OCI-LY1 (cell line): ENCODE measurements around the gene FAM98B.

Experiments used
- H2AFZ ChIP-seq: fragments of 200-600 bp; sonication (generic), shearing (Covaris generic); 2 replicates; pipeline ENCODE4 v1.6.0; 2014; ENCODE audit warnings: antibody characterized with exemption, mild to moderate bottlenecking, low read length
- H3F3A ChIP-seq: fragments of 200-600 bp; sonication (generic), shearing (Covaris generic); 2 replicates; pipeline ENCODE4 v1.6.0; 2014; ENCODE audit warnings: mild to moderate bottlenecking, antibody characterized with exemption, low read length, moderate library complexity; ENCODE audit not compliant: insufficient read depth
- H3K27ac ChIP-seq: fragments of 200-600 bp; sonication (generic); 2 replicates; pipeline ENCODE4 v1.5.1; 2014; ENCODE audit warnings: low read length, mixed run types, mild to moderate bottlenecking, low read depth; ENCODE audit not compliant: poor library complexity, severe bottlenecking
- H3K27me3 ChIP-seq: fragments of 200-600 bp; sonication (generic); 2 replicates; pipeline ENCODE4 v1.6.0; 2014; ENCODE audit warnings: antibody characterized with exemption, mild to moderate bottlenecking, low read length, moderate library complexity; ENCODE audit not compliant: insufficient read depth
- H3K36me3 ChIP-seq: fragments of 200-600 bp; sonication (generic); 2 replicates; pipeline ENCODE4 v1.6.1; 2014; ENCODE audit warnings: mild to moderate bottlenecking, antibody characterized with exemption, low read length, moderate library complexity, mixed read lengths; ENCODE audit not compliant: insufficient read depth
- H3K4me1 ChIP-seq: fragments of 200-600 bp; sonication (generic); 2 replicates; pipeline ENCODE4 v1.5.1; 2014; ENCODE audit warnings: mild to moderate bottlenecking, low read length, moderate library complexity; ENCODE audit not compliant: insufficient read depth, severe bottlenecking
- H3K4me2 ChIP-seq: fragments of 200-600 bp; sonication (generic), shearing (Covaris generic); 2 replicates; pipeline ENCODE4 v1.6.1; 2014; ENCODE audit warnings: low read length
- H3K4me3 ChIP-seq: fragments of 200-600 bp; sonication (generic); 2 replicates; pipeline ENCODE4 v1.5.1; 2014; ENCODE audit warnings: low read length, low read depth, mild to moderate bottlenecking, mixed read lengths; ENCODE audit not compliant: poor library complexity, severe bottlenecking
- H3K79me2 ChIP-seq: fragments of 200-600 bp; shearing (Covaris generic); 2 replicates; pipeline ENCODE4 v1.6.1; 2016; ENCODE audit warnings: mixed run types, low read length, mixed read lengths; ENCODE audit not compliant: insufficient read depth
- H3K9ac ChIP-seq: fragments of 200-600 bp; sonication (generic), shearing (Covaris generic); 2 replicates; pipeline ENCODE4 v1.6.1; 2014; ENCODE audit warnings: mild to moderate bottlenecking, low read length, mixed read lengths
- H3K9me2 ChIP-seq: fragments of 200-600 bp; sonication (generic), shearing (Covaris generic); 2 replicates; pipeline ENCODE4 v1.6.1; 2014; ENCODE audit warnings: low read depth, mild to moderate bottlenecking, low read length, mixed read lengths
- H3K9me3 ChIP-seq: fragments of 200-600 bp; shearing (Covaris generic); 2 replicates; pipeline ENCODE4 v1.6.1; 2014; ENCODE audit warnings: low read length, mixed read lengths
- H4K20me1 ChIP-seq: fragments of 200-600 bp; sonication (generic), shearing (Covaris generic); 2 replicates; pipeline ENCODE4 v1.6.0; 2016; ENCODE audit warnings: mild to moderate bottlenecking, low read length; ENCODE audit not compliant: insufficient read depth
- CTCF ChIP-seq: fragments of 200-600 bp; sonication (generic), shearing (Covaris generic); IDR thresholded peaks from 2 replicates; pipeline ENCODE4 v1.5.1; 2017; ENCODE audit warnings: mild to moderate bottlenecking, antibody characterized with exemption, low read length, moderate library complexity, mixed read lengths
- EZH2 ChIP-seq: fragments of 200-600 bp; sonication (generic), shearing (Covaris generic); IDR thresholded peaks from 2 replicates; pipeline ENCODE4 v1.8.0; 2017; ENCODE audit warnings: borderline replicate concordance, mixed run types, mild to moderate bottlenecking, antibody characterized with exemption, low read length, moderate library complexity, mixed read lengths

FAM98B gene

GRCh38 chr15:38479756-38480155 lies 25.8 kb downstream of the FAM98B start:
- Histone ChIP-seq H3K36me3 (peaks cover 56% of the 10 kb centered on the region), H3K9ac (no peak overlapping the region), H3K4me1 (no peaks in the 10 kb centered on the region), H2AFZ (no peak overlapping the region), H3K4me2 (no peak overlapping the region), H3K79me2 (no peaks in the 10 kb centered on the region), H3K9me3 (no peaks in the 10 kb centered on the region), H3F3A (no peaks in the 10 kb centered on the region), H4K20me1 (no peaks in the 10 kb centered on the region), H3K9me2 (no peaks in the 10 kb centered on the region), H3K27me3 (no peaks in the 10 kb centered on the region), H3K27ac (no peak overlapping the region), H3K4me3 (no peak overlapping the region)
- TF ChIP-seq EZH2, result no peak
- no peak for TF ChIP-seq CTCF

- H3K9me2 ChIP-seq, result no peaks in the 10 kb centered on the region
- no peak overlapping the region for H3K9ac ChIP-seq
- peaks cover 54% of the 10 kb centered on the region; the same call in 1 of the 2 replicates for H3K36me3 ChIP-seq
- no peaks in the 10 kb centered on the region for H3K4me1 ChIP-seq
- no peaks in the 10 kb centered on the region for H3K9me3 ChIP-seq
- no peak overlapping the region for H3K4me3 ChIP-seq
- TF ChIP-seq CTCF (no peak), EZH2 (no peak)
- H4K20me1 ChIP-seq, result no peaks in the 10 kb centered on the region
- no peaks in the 10 kb centered on the region for H3K79me2 ChIP-seq
- H3F3A ChIP-seq, result no peaks in the 10 kb centered on the region
- no peak overlapping the region for H3K4me2 ChIP-seq
- no peak overlapping the region for H3K27ac ChIP-seq
- no peaks in the 10 kb centered on the region for H3K27me3 ChIP-seq
- no peak overlapping the region for H2AFZ ChIP-seq
These were observed 27.2 kb downstream of the FAM98B start for GRCh38 chr15:38481113-38481512.

- no peaks in the 10 kb centered on the region for H4K20me1 ChIP-seq
- no peak for TF ChIP-seq CTCF
- no peak for TF ChIP-seq EZH2
- H3K9me3 ChIP-seq, result no peaks in the 10 kb centered on the region
- H3K4me3 ChIP-seq, result no peak overlapping the region
- H3K4me2 ChIP-seq, result no peak overlapping the region
- no peak overlapping the region for H2AFZ ChIP-seq
- no peaks in the 10 kb centered on the region for H3K4me1 ChIP-seq
- H3K27me3 ChIP-seq, result no peaks in the 10 kb centered on the region
- peaks cover 56% of the 10 kb centered on the region; the same call in 1 of the 2 replicates for H3K36me3 ChIP-seq
- no peak overlapping the region for H3K27ac ChIP-seq
- no peak overlapping the region for H3K9ac ChIP-seq
- H3K79me2 ChIP-seq, result no peaks in the 10 kb centered on the region
- H3K9me2 ChIP-seq, result no peaks in the 10 kb centered on the region
- H3F3A ChIP-seq, result no peaks in the 10 kb centered on the region
These were observed 27.8 kb downstream of the FAM98B start for GRCh38 chr15:38481761-38482160.
